Measurements from ENCODE around the gene BNIP5.

Gene BNIP5

GRCh38 chr6:36285797-36286196 lies 50.9 kb downstream of the BNIP5 start:
- no peak for DNase-seq (ENCODE audit: low read depth)
- TF ChIP-seq, protein P1, sequence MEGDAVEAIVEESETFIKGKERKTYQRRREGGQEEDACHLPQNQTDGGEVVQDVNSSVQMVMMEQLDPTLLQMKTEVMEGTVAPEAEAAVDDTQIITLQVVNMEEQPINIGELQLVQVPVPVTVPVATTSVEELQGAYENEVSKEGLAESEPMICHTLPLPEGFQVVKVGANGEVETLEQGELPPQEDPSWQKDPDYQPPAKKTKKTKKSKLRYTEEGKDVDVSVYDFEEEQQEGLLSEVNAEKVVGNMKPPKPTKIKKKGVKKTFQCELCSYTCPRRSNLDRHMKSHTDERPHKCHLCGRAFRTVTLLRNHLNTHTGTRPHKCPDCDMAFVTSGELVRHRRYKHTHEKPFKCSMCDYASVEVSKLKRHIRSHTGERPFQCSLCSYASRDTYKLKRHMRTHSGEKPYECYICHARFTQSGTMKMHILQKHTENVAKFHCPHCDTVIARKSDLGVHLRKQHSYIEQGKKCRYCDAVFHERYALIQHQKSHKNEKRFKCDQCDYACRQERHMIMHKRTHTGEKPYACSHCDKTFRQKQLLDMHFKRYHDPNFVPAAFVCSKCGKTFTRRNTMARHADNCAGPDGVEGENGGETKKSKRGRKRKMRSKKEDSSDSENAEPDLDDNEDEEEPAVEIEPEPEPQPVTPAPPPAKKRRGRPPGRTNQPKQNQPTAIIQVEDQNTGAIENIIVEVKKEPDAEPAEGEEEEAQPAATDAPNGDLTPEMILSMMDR (IDR thresholded peaks at IDR 0.05; ENCODE audit: low read depth, low read length, missing control alignments): no peak
- no peak overlapping the region for H3K4me3 ChIP-seq (ENCODE audit: low read depth, low read length)

DNA sequence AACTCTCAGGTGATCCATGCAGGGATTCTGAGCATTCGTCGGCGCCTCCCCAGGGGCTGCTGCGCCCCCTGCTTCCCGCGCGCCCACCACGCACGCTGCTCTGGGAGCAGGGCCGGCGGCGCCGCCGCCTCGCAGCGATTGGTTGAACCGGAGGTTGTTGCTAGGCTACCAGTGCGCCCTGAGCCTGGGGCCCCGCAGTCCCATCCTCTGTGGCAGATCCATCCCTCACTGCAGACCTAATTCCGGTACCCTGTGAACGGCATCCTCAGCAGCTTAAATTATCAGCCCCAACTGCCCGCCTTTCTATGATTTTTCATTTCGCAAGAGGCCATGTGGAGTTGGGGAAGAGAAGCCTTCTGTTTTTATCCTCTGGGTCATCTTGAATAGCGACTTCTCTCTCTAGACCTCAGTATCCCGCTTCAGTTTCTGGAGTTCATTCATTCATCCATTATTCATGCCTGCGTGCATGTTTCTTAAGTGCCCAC lies 51.5 kb downstream of the BNIP5 start:
- TF ChIP-seq, protein P1 (IDR thresholded peaks at IDR 0.05; ENCODE audit: low read depth, low read length, missing control alignments): no peak
- DNase-seq (ENCODE audit: low read depth): no peak
- no peak overlapping the region for H3K4me3 ChIP-seq (ENCODE audit: low read depth, low read length)

DNA sequence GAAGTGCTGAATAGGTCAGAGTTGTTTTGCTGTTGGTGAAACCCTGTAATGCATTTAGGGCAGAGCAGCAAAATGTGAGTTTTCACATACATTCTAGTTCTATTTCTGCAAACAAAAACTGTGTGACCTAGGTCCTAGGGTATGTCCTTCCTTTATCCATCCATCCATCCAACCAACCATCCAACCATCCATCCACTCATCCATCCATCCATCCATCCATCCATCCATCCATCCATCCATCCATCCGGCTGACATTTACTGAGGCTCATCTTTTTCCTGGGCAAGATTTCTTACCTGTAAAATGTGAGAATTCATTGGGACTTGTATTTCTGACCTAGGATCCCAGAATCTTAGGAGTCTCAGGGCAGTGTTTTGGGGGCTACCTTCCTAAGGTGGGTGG lies 52.3 kb downstream of the BNIP5 start:
- no peak overlapping the region for H3K4me3 ChIP-seq (ENCODE audit: low read depth, low read length)
- no peak for DNase-seq (ENCODE audit: low read depth)
- TF ChIP-seq, protein P1 (IDR thresholded peaks at IDR 0.05; ENCODE audit: low read depth, low read length, missing control alignments): no peak

GRCh38 chr6:36283608-36284007 lies 53.1 kb downstream of the BNIP5 start:
- no peak overlapping the region for H3K4me3 ChIP-seq (ENCODE audit: low read depth, low read length)
- TF ChIP-seq, protein P1 (IDR thresholded peaks at IDR 0.05; ENCODE audit: low read depth, low read length, missing control alignments): no peak
- DNase-seq (ENCODE audit: low read depth): no peak

DNA sequence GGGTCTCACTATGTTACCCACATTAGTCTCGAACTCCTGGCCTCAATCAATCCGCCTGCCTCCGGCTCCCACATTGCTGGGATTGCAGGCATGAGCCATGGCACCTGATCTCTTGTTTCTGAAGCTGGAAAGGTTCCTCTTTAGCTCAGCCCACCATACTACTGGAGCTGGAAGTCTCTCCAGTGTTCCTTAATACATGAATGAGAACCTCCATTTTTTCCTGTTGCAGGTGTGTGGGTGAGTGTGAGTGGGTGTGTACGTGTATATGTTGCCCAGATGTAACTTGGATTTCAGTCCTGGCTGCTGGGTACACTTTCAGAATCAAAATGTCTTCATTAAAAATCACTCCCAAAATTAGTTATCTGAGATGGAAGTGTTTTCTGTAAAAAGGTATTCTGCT lies 55.7 kb downstream of the BNIP5 start:
- H3K4me3 ChIP-seq (ENCODE audit: low read depth, low read length): no peak overlapping the region

DNA sequence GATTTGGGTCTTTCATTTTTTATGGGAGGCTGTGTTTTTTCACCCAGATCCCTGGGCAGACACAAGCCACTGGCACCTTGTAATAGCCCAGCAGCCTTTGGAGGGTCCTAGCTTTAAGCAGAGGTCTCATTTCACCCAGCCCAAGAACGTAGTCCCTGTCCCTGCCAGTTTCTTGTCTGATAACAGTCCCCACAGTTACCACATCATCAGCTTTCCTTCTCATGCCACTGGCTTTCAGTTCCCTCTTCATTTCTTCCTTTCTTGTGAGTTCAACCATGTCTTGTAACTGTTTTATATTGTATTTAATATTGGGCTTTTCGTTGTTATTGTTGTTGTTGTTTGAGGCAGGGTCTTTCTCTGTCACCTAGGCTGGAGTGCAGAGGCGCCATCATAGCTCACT lies 56.2 kb downstream of the BNIP5 start:
- DNase-seq (ENCODE audit: low read depth): no peak
- TF ChIP-seq, protein P1 (IDR thresholded peaks at IDR 0.05; ENCODE audit: low read depth, low read length, missing control alignments): no peak
- H3K4me3 ChIP-seq (ENCODE audit: low read depth, low read length): no peak overlapping the region

More for the DNA sequence above, 55.7 kb downstream of the BNIP5 start:
- TF ChIP-seq, protein P1 (IDR thresholded peaks at IDR 0.05; ENCODE audit: low read depth, low read length, missing control alignments): no peak
- DNase-seq (ENCODE audit: low read depth): no peak

- DNase-seq (ENCODE audit: low read depth): no peak
- no peak overlapping the region for H3K4me3 ChIP-seq (ENCODE audit: low read depth, low read length)
- TF ChIP-seq, protein P1 (IDR thresholded peaks at IDR 0.05; ENCODE audit: low read depth, low read length, missing control alignments): no peak
Measured at GRCh38 chr6:36277946-36278470, 58.7 kb downstream of the BNIP5 start.
